Spleen (tissue), 7 donors: Measurements from ENCODE around the gene SRRM2.

ENCODE experiments used
- CTCF ChIP-seq, 11 experiments: fragments of 200-600 bp in 7 of 11; fragments of 450-650 bp in 4 of 11; sonication (generic) in 4 of 11; IDR thresholded peaks in 8 of 11; conservative IDR thresholded peaks in 3 of 11; 1 replicate in 7 of 11; 2 replicates in 4 of 11; pipeline versions ENCODE4 v1.4.0 to v1.8.0; 2016 to 2021; ENCODE audit warnings: antibody characterized with exemption in 11 of 11, inconsistent platforms in 4 of 11, mild to moderate bottlenecking in 1 of 11
- POLR2A ChIP-seq, 3 donors: fragments of 450-650 bp; IDR thresholded peaks; one replicate each; pipeline ENCODE4 v1.5.1; 2017; ENCODE audit warnings: antibody characterized with exemption in 3 of 3, mild to moderate bottlenecking in 1 of 3
- POLR2AphosphoS5 ChIP-seq, 3 donors: sonication (generic); formaldehyde crosslinking; IDR thresholded peaks; one replicate each; pipeline ENCODE4 v1.5.1; 2017; ENCODE audit warnings: antibody characterized with exemption in 3 of 3
- donor health status: DM: no; HTN: no; CAD: no; lungs with moderate emphysema.
- donor health status: DM: no; HTN: no; CAD: no.
- donor health status: DM: no; HTN: no; CAD: no.

GRCh38 chr16:2728034-2728433 lies 24.4 kb upstream of the SRRM2 start:
- TF ChIP-seq CTCF (IDR thresholded peaks at IDR 0.05 in 8 of 11, conservative IDR thresholded peaks at IDR 0.05 in 3 of 11), result no peak
- no peak for TF ChIP-seq POLR2AphosphoS5 (IDR thresholded peaks at IDR 0.05)
- no peak for TF ChIP-seq POLR2A (IDR thresholded peaks at IDR 0.05)
